DMS114 treated with DMSO at 0.1 percent for 48 hours (cell line): Measurements from ENCODE around the gene CAPN7.

Source experiments
- DNase-seq: peaks from one replicate; lab custom pipeline; 2025; ENCODE audit not compliant: unreplicated experiment; lab: John Stamatoyannopoulos, UW

CAPN7 gene

DNA sequence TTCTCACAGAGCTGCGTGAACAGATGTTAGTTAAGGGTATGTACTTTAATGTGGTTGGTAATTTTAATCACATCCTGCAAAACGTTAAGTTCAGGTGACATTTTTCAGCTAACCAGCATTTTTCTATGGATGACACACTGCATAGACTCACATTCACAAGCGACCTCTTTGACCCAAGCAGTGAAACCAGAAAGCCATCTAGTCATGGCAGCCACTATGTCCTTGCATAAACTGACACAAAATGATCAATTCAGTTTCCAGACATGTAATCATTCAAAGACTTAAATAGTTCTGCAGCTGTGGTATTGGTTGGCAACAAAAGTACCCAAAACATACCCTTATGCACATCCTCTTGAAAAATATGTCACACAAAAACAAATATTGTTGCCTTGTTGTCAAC lies 7.4 kb upstream of the CAPN7 start:
- no peak for DNase-seq

- DNase-seq: no peak
These were observed 6.4 kb upstream of the CAPN7 start for GRCh38 chr3:15199493-15200105.

DNA sequence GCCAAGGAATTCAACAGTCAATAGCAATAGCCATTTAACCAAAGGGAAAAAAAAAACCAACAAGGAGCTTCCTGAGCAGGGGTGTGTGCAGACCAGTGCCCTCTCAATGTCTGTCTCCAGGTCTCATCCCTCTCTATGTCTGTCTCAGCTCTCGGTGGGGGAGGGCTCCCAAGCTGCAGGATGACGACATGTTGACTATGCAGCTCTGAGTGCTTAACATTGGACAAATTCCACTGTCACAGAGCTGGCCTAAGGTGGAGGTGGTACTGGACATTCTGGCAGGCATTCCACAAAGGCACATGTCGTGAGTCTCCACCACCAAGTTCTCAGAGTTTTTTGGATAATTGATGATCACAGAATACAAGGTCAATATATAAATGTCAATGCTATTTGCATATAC lies 2.0 kb upstream of the CAPN7 start:
- no peak for DNase-seq

DNA sequence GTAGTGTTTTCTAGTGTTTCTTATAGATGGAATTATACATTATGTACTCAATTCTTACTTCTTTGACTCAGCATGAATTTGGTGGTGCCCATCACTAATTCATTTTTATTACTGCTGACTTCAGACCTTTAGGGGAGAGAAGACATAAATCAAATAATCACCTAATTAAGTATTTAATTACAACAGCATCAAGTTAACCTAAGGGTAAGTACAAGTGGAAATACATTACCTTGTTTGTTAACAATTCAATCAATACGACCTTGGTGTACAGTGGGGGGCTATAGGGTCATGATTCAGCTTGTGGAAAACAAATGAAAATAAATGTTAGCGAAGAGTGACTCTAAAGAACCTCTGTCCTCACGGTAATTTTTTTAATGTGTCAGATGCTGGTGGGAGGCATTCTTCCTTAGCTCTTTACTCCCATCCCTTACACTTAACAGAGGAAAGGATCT lies 538 bp upstream of the CAPN7 start:
- DNase-seq: no peak

- DNase-seq: no peak
These were observed 873 bp downstream of the CAPN7 start for GRCh38 chr3:15206662-15207576.

DNA sequence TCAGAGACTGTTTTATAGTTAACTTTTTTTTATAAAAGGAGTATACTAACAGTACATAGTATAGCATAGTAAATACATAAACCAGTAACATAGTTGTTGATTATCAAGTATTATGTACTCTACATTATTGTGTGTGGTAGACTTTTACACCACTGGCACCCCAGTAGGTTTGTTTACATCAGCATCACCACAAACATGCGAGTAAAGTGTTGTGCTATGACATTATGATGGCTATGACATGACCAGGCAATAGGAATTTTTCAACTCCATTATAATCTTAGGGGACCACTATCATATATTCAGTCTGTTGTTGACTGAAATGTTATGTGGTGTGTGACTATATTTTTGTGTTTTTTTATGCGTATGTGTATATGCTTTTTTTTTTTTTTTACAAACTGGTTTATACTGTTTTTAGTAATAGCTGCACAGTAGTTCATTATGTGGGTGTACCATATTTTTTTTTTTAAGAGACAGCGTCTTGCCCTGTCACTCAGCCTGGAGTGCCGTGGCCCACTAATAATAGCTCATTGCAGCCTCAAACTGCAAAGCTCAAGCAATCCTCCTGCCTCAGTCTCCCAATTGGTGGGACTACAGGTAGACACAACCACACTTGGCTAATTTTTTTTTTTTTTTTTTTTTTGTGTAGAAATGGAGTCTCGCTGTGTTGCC lies 1.9 kb downstream of the CAPN7 start:
- DNase-seq: no peak

DNA sequence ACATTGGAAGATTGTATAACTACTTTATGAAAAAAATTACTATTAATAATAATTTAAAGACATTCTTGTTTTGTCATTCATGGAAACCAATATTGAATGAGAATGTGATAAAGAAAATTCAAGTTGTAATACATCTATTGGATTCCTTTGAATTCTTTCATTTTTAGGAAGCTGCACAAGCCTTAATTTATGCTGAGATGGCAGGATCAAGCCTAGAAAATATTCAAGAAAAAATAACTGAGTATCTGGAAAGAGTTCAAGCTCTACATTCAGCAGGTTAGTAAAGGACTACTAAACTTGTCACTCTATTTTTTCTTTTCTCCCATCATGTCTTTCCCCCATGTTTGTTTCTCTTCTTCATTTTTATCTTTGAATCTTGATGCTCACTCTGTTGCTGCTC lies 5.9 kb downstream of the CAPN7 start:
- no peak for DNase-seq

GRCh38 chr3:15214758-15215157 lies 8.7 kb downstream of the CAPN7 start:
- no peak for DNase-seq

- DNase-seq: no peak
These were observed 9.9 kb downstream of the CAPN7 start for GRCh38 chr3:15215996-15216395.

GRCh38 chr3:15216501-15216900 lies 10.5 kb downstream of the CAPN7 start:
- DNase-seq: no peak

GRCh38 chr3:15217011-15217671 lies 11.1 kb downstream of the CAPN7 start:
- DNase-seq: no peak

DNA sequence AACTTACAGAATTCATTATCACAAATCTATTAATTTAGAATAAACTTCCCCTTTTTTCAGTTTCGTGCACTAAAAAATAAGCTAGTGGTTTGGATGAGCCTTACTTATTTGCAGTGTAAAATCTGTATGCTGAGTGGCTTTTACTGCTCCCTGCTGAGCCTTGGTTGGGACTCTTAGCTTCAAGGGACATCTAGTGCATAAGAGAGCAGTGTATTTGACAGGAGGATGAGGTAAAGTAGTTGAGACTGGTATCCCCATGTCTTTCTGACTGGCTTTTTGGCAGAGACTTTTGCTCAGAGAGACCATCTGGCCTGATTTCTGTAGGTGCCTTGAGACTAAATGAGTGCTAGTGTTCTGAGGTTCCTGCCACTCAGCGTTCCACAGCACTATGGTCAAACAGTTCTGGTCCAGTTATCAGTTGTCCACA lies 11.8 kb downstream of the CAPN7 start:
- no peak for DNase-seq

- DNase-seq: no peak
These were observed 12.6 kb downstream of the CAPN7 start for GRCh38 chr3:15218689-15219088.

GRCh38 chr3:15220056-15220455 lies 14.0 kb downstream of the CAPN7 start:
- DNase-seq: no peak

- DNase-seq: no peak
These were observed 14.6 kb downstream of the CAPN7 start for GRCh38 chr3:15220661-15221060.

DNA sequence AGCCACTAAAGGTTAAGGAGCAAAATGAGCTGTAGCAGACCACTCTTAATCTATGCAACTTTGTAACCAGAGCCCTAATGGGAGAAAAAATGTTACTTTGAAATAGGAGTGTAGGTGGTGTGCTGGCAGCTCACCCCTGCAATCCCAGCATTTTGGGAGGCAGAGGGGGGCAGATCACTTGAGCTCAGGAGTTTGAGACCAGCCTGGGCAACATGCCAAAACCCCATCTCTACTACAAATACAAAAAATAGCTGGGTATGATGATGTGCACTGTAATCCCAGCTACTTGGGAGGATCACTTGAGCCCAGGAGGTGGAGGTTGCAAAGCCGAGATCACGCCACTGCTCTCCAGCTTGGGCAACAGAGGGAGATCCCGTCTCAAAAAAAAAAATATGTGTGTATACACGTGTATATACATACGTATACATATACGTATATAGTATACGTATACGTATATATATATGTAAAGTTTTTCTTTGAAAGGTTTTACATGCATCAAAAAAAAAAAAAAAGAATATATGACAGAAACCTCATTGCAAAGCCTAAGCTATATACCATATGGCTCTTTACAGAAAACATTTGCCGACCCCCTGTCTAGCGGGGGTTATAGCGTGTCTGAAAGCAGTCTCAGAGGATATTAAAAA lies 15.7 kb downstream of the CAPN7 start:
- DNase-seq: no peak

DNA sequence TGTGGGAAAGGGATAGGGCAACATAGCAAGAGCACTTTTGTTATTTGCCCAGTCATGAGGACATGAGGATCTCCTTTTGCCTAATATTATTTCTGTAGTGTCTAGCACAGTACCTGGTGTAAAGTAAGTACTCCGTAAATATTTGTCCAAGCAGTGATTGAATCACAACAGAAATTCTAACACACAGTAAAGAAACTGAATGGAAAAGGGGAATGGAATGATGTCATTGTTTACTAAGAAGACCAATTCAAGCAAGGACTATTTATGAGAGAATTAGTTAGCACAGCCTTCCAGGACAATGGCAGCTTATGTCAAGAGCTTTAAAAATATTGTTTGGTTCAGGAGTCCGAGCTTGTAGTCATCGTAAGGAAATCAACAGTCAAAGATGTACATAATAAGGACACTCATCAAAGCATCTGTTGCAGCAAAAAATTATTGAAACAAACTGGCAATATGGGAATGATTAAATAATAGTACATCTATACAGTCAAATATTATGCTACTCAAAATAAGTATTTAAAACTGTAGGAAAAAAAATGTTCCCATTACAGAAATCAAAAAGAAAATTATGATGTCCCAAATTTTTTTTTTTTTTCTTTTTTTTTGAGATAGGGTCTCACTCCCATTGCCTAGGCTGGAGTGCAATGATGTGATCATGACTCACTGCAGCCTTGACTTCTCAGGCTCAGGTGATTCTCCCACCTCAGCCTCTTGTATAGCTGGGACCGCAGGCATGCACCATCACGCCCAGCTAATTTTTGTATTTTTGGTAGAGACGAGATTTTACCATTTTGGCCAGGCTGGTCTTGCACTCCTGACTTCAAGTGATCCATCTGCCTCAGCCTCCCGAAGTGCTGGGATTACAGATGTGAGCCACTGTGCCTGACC lies 17.9 kb downstream of the CAPN7 start:
- no peak for DNase-seq

- DNase-seq: no peak
These were observed 22.1 kb downstream of the CAPN7 start for GRCh38 chr3:15228147-15228546.

DNA sequence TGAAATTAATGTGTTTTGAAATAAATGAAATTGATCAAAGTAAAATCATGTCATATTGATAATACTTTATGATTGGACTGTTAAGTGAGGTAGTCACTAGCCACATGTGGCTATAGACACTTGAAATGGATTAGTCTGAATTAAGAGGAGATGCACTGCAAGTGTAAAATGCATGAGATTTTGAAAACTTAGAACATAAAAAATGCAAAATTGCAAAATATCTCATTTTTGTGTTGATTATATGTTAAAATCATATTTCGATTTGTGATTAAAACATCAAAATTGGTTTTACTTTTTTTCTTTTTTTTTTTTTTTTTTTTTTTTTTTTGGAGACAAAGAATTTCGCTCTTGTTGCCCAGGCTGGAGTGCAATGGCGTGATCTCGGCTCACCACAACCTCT lies 23.2 kb downstream of the CAPN7 start:
- no peak for DNase-seq

- no peak for DNase-seq
These were observed 35.3 kb downstream of the CAPN7 start for GRCh38 chr3:15241341-15241740.
